Astrocyte (in vitro differentiated cells and primary cell): ENCODE results near the gene HEXD. TPM values are rescaled to one million over a fixed set of nuclear protein-coding genes. Genes with fewer than 3 reads are reported as not detected.

ENCODE experiments used
- DNase-seq: peaks from one replicate; pipeline ENCODE4 v3.0.0-alpha.2; 2010; ENCODE audit warnings: low read depth
- FAIRE-seq: peaks from 2 replicates; lab custom pipeline; 2011; peaks lifted over from hg19 to GRCh38; lab: Jason Lieb, UNC
- H2AFZ ChIP-seq: 2 replicates; pipeline ENCODE4 v1.6.0; 2012; ENCODE audit warnings: low read depth, low read length, inconsistent platforms
- H3K27ac ChIP-seq: 2 replicates; pipeline ENCODE4 v1.5.1; 2011; ENCODE audit warnings: low read depth, low read length, inconsistent platforms
- H3K27me3 ChIP-seq: 2 replicates; pipeline ENCODE4 v1.6.0; 2011; ENCODE audit warnings: low read length, inconsistent platforms; ENCODE audit not compliant: insufficient read depth
- H3K36me3 ChIP-seq: 2 replicates; pipeline ENCODE4 v1.5.1; 2011; ENCODE audit warnings: low read length, inconsistent platforms; ENCODE audit not compliant: insufficient read depth
- H3K4me1 ChIP-seq: 2 replicates; pipeline ENCODE4 v1.5.1; 2011; ENCODE audit warnings: low read length, inconsistent platforms; ENCODE audit not compliant: insufficient read depth
- H3K4me2 ChIP-seq: 2 replicates; pipeline ENCODE4 v1.6.0; 2012; ENCODE audit warnings: low read length, inconsistent platforms
- H3K4me3 ChIP-seq: 2 replicates; pipeline ENCODE4 v1.5.1; 2011; ENCODE audit warnings: low read depth, mild to moderate bottlenecking, low read length, inconsistent platforms; ENCODE audit not compliant: insufficient read depth
- H3K79me2 ChIP-seq: 2 replicates; pipeline ENCODE4 v1.6.0; 2012; ENCODE audit warnings: mild to moderate bottlenecking, low read length, inconsistent platforms; ENCODE audit not compliant: insufficient read depth
- H3K9ac ChIP-seq: 2 replicates; pipeline ENCODE4 v1.6.0; 2012; ENCODE audit warnings: mild to moderate bottlenecking, low read length, inconsistent platforms
- H3K9me3 ChIP-seq: 2 replicates; pipeline ENCODE4 v1.5.1; 2012; ENCODE audit warnings: low read depth, mild to moderate bottlenecking, low read length, inconsistent platforms; ENCODE audit not compliant: insufficient read depth
- H4K20me1 ChIP-seq: 2 replicates; pipeline ENCODE4 v1.6.0; 2012; ENCODE audit warnings: low read length, inconsistent platforms; ENCODE audit not compliant: insufficient read depth
- H3K27ac Mint-ChIP-seq: one replicate; pipeline ENCODE4 v1.8.0; 2021; ENCODE audit warnings: mild to moderate bottlenecking, mixed read lengths; ENCODE audit not compliant: unreplicated experiment
- H3K27me3 Mint-ChIP-seq: one replicate; pipeline ENCODE4 v1.8.0; 2021; ENCODE audit warnings: low read depth, mixed read lengths; ENCODE audit not compliant: unreplicated experiment
- H3K36me3 Mint-ChIP-seq: one replicate; pipeline ENCODE4 v1.8.0; 2021; ENCODE audit warnings: low read depth, mixed read lengths; ENCODE audit not compliant: unreplicated experiment
- H3K4me1 Mint-ChIP-seq: one replicate; pipeline ENCODE4 v1.8.0; 2021; ENCODE audit warnings: low read depth, mixed read lengths; ENCODE audit not compliant: unreplicated experiment
- H3K4me3 Mint-ChIP-seq: one replicate; pipeline ENCODE4 v1.8.0; 2021; ENCODE audit warnings: mild to moderate bottlenecking, moderate library complexity, mixed read lengths; ENCODE audit not compliant: unreplicated experiment
- H3K9me3 Mint-ChIP-seq: one replicate; pipeline ENCODE4 v1.8.0; 2021; ENCODE audit warnings: mild to moderate bottlenecking, mixed read lengths; ENCODE audit not compliant: unreplicated experiment
- EZH2 ChIP-seq: IDR thresholded peaks from 2 replicates; pipeline ENCODE4 v1.6.1; 2012; ENCODE audit warnings: mild to moderate bottlenecking, low read length, inconsistent platforms; ENCODE audit not compliant: insufficient read depth
- total RNA-seq: library from RNA; stranded (reverse); gene quantifications from 2 replicates; pipeline ENCODE4 v1.2.1, GENCODE V29; 2021
- TF ChIP-seq, protein P1 (sequence below): IDR thresholded peaks from 2 replicates; pipeline ENCODE4 v1.5.1; 2011; ENCODE audit warnings: low read depth, mild to moderate bottlenecking, inconsistent platforms, low read length, moderate library complexity; ENCODE audit not compliant: insufficient read depth

Gene HEXD
- total RNA-seq, 1 donor from 2014 or later: 11.1 TPM

DNA sequence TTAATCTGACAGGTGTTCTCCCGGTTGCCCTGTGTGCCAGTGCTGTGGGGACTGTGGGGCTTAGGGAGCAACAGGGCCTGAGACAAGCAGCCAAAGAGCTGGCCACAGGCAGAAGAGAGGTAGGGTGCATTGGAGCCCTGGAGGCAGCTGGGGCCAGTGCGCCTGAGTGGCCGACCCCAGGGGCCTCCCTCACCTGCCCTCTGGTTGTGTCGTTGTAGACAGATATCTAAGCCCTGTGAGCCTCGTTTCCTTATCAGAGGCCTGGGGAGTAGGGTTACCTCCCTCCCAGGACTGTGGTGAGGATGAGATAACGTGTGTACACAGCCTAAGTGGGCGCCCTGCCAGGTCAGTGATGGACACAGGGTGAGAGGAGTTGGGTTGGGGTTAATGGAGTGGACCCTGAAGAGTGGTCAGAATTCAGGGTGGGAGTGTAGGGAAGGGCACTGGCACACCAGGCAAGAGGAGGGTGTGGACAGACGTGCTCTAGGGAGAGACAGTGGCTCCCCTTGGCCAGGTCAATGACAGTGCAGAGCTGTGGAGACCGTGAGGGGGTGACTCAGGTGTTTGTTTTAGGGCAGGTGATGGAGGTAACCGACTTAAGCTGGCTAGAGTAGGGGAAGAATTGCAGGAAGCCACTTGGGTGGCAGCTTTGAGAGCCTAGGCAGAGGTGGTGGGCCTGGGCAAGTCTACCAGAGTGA, 43.8 kb downstream of the HEXD start:
- Histone ChIP-seq H3K9ac (no peak overlapping the region), H3K4me3 (no peak overlapping the region), H3K27me3 (no peaks in the 10 kb centered on the region), H2AFZ (no peak overlapping the region), H3K36me3 (peaks cover 22% of the 10 kb centered on the region), H3K4me2 (no peak overlapping the region), H3K9me3 (no peaks in the 10 kb centered on the region), H3K4me1 (peaks cover 12% of the 10 kb centered on the region), H3K27ac (no peak overlapping the region), H4K20me1 (peaks cover 17% of the 10 kb centered on the region), H3K79me2 (peaks cover 14% of the 10 kb centered on the region)
- Mint-ChIP-seq H3K9me3 (no peaks in the 10 kb centered on the region), H3K4me1 (peaks cover 9% of the 10 kb centered on the region), H3K36me3 (peaks cover 32% of the 10 kb centered on the region), H3K4me3 (no peak overlapping the region), H3K27ac (no peak overlapping the region), H3K27me3 (no peaks in the 10 kb centered on the region)
- DNase-seq: no peak
- FAIRE-seq: no peak
- TF ChIP-seq, protein P1, sequence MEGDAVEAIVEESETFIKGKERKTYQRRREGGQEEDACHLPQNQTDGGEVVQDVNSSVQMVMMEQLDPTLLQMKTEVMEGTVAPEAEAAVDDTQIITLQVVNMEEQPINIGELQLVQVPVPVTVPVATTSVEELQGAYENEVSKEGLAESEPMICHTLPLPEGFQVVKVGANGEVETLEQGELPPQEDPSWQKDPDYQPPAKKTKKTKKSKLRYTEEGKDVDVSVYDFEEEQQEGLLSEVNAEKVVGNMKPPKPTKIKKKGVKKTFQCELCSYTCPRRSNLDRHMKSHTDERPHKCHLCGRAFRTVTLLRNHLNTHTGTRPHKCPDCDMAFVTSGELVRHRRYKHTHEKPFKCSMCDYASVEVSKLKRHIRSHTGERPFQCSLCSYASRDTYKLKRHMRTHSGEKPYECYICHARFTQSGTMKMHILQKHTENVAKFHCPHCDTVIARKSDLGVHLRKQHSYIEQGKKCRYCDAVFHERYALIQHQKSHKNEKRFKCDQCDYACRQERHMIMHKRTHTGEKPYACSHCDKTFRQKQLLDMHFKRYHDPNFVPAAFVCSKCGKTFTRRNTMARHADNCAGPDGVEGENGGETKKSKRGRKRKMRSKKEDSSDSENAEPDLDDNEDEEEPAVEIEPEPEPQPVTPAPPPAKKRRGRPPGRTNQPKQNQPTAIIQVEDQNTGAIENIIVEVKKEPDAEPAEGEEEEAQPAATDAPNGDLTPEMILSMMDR: no peak
- TF ChIP-seq EZH2: no peak

DNA sequence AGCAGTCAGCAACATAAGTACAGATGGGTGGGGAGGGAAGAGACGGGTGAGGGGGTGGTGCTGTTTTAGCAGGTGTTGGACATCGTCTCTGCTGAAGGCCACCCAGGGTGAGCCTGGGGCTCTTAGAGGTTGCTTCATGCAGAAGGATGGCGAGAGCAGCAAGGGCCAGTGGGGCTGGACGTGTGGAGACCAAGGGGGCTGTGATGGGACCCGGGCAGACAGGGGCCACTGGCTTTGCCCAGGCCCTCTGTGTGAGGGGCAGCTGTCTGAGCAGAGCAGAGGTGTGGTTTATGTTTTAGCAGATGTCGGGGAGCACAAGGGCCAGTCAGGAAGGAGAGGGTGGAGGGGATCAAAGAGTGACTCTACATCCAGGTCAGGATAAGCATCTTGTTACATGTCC, 45.2 kb downstream of the HEXD start:
- peaks cover 5% of the 10 kb centered on the region for H3K4me1 ChIP-seq
- H2AFZ ChIP-seq: no peak overlapping the region
- no peak overlapping the region for H3K27ac ChIP-seq
- peaks cover 33% of the 10 kb centered on the region for H3K36me3 Mint-ChIP-seq
- H3K9me3 ChIP-seq: no peaks in the 10 kb centered on the region
- TF ChIP-seq, protein P1: no peak
- TF ChIP-seq EZH2: no peak
- no peak overlapping the region for H3K9ac ChIP-seq
- peaks cover 17% of the 10 kb centered on the region for H4K20me1 ChIP-seq
- H3K4me3 Mint-ChIP-seq: no peak overlapping the region
- no peaks in the 10 kb centered on the region for H3K9me3 Mint-ChIP-seq
- no peaks in the 10 kb centered on the region for H3K27me3 ChIP-seq
- H3K27me3 Mint-ChIP-seq: no peaks in the 10 kb centered on the region
- no peak overlapping the region for H3K4me2 ChIP-seq
- peaks cover 14% of the 10 kb centered on the region for H3K79me2 ChIP-seq
- DNase-seq (no peak), FAIRE-seq (no peak)
- peaks cover 22% of the 10 kb centered on the region for H3K36me3 ChIP-seq
- no peaks in the 10 kb centered on the region for H3K4me1 Mint-ChIP-seq
- no peak overlapping the region for H3K27ac Mint-ChIP-seq
- no peak overlapping the region for H3K4me3 ChIP-seq

DNA sequence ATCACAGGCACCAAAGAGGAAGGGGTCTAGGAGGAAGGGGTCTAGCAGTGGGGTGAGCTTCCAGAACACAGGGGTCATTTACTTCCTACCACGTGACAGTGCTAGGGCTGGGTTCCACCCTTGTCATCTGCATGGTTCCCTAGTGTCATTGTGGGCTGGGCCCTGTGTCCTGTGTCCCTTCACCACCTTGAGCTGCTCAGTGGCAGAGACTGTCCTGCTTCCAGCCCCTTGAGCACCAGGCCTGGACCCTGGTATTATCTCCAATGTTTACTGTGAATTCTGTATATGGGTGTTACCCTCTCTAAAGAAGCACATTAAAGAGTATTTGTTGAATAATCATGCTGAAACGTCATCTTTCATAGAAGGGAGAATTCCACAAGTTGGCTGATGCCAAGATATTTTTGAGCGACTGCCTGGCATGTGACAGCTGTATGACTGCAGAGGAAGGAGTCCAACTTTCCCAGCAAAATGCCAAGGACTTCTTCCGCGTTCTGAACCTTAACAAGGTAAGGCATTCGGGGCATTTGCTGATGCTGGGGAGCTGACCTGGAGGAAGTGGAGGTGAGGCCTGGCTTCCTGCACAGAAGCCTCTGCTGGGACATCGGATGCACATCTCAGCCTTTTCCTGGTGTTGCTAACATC, 45.9 kb downstream of the HEXD start:
- H3K27me3 Mint-ChIP-seq: no peaks in the 10 kb centered on the region
- peaks cover 39% of the 10 kb centered on the region for H3K36me3 Mint-ChIP-seq
- peaks cover 5% of the 10 kb centered on the region for H3K4me1 ChIP-seq
- H3K9ac ChIP-seq: no peak overlapping the region
- FAIRE-seq (no peak), DNase-seq (no peak)
- H3K79me2 ChIP-seq: peaks cover 9% of the 10 kb centered on the region
- H3K9me3 Mint-ChIP-seq: no peaks in the 10 kb centered on the region
- peak overlapping the region; percentile 18 for H3K27ac Mint-ChIP-seq
- no peak overlapping the region for H3K4me2 ChIP-seq
- H3K36me3 ChIP-seq: peaks cover 25% of the 10 kb centered on the region
- no peaks in the 10 kb centered on the region for H3K27me3 ChIP-seq
- no peak overlapping the region for H2AFZ ChIP-seq
- TF ChIP-seq, protein P1: no peak
- TF ChIP-seq EZH2: no peak
- H3K4me3 Mint-ChIP-seq: no peak overlapping the region
- H3K4me1 Mint-ChIP-seq: no peaks in the 10 kb centered on the region
- H3K4me3 ChIP-seq: no peak overlapping the region
- no peaks in the 10 kb centered on the region for H3K9me3 ChIP-seq
- peaks cover 17% of the 10 kb centered on the region for H4K20me1 ChIP-seq
- H3K27ac ChIP-seq: no peak overlapping the region
